Measurements from ENCODE around the gene GNB1L. TPM values are rescaled to one million over a fixed set of nuclear protein-coding genes. Genes with fewer than 3 reads are reported as not detected.

GNB1L gene
- total and polyA plus RNA-seq, 9 of the 15 experiments (the other 6 are each of a cell fraction or from before 2014, with no cell fraction given), result 0.56 to 50.5 (median 10.2) TPM

DNA sequence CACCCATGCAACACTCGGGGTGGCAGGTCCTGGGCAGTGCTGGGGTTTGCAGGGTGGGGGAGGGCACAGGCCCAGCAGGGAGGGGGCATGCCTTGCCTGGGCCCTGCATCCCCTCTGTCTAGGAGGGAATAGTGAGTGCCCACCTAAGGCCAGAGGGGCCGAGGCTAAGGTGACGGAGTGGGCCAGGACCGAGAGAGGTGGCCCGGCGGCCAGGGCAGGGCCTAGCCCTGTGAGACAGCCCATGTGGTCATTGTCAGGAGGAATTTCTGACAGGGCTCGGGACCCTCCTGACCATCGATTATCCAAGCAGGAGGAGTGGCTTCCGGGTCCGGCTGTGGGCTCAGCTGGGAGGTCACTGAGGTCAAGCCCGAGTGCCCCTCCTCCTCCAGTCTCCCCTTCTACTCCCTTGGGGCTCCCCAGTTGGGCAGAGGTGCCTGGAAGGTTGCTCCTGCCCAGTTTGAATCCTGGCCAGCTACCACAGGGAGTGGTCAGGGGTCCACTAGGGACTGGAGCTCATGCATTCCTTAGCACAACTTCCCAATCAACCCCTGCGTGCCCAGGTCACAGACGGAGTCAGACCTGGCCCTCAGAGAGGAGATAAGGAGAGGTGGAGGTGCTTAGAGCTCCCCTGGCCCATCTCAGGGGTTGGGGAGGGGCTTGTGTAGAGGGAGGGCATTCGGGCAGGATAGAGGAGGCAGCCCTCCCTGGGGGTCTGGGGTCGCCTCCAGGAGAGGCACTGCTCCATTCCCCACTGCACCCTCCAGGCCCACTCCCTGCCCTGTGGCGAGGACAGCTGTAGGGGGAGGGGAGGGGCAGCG lies 116.6 kb downstream of the GNB1L start (continued):
- no peak for TF ChIP-seq POLR3G (IDR thresholded peaks at IDR 0.05; ENCODE audit: extremely low read depth, insufficient read length, insufficient replicate concordance)
- TF ChIP-seq, protein P1, sequence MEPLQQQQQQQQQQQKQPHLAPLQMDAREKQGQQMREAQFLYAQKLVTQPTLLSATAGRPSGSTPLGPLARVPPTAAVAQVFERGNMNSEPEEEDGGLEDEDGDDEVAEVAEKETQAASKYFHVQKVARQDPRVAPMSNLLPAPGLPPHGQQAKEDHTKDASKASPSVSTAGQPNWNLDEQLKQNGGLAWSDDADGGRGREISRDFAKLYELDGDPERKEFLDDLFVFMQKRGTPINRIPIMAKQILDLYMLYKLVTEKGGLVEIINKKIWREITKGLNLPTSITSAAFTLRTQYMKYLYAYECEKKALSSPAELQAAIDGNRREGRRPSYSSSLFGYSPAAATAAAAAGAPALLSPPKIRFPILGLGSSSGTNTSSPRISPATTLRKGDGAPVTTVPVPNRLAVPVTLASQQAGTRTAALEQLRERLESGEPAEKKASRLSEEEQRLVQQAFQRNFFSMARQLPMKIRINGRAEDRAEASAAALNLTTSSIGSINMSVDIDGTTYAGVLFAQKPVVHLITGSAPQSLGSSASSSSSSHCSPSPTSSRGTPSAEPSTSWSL (CRISPR knock-in tag; IDR thresholded peaks at IDR 0.05; ENCODE audit: borderline replicate concordance), result 0 out of 2 replicates have a peak, but pooled peaks have one; percentile 15
- no peak for TF ChIP-seq TAF9B (IDR thresholded peaks at IDR 0.05; ENCODE audit: partially characterized antibody)
- TF ChIP-seq, protein P2, sequence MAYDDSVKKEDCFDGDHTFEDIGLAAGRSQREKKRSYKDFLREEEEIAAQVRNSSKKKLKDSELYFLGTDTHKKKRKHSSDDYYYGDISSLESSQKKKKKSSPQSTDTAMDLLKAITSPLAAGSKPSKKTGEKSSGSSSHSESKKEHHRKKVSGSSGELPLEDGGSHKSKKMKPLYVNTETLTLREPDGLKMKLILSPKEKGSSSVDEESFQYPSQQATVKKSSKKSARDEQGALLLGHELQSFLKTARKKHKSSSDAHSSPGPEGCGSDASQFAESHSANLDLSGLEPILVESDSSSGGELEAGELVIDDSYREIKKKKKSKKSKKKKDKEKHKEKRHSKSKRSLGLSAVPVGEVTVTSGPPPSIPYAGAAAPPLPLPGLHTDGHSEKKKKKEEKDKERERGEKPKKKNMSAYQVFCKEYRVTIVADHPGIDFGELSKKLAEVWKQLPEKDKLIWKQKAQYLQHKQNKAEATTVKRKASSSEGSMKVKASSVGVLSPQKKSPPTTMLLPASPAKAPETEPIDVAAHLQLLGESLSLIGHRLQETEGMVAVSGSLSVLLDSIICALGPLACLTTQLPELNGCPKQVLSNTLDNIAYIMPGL (CRISPR knock-in tag; IDR thresholded peaks at IDR 0.05), result 0 out of 2 replicates have a peak, but pooled peaks have one; percentile 37
- no peak for TF ChIP-seq FOXK1 (CRISPR knock-in tag; IDR thresholded peaks at IDR 0.05; ENCODE audit: borderline replicate concordance)
- TF ChIP-seq STAT5A (IDR thresholded peaks at IDR 0.05; ENCODE audit: borderline replicate concordance, low read length), result no peak
- TF ChIP-seq, protein P3, sequence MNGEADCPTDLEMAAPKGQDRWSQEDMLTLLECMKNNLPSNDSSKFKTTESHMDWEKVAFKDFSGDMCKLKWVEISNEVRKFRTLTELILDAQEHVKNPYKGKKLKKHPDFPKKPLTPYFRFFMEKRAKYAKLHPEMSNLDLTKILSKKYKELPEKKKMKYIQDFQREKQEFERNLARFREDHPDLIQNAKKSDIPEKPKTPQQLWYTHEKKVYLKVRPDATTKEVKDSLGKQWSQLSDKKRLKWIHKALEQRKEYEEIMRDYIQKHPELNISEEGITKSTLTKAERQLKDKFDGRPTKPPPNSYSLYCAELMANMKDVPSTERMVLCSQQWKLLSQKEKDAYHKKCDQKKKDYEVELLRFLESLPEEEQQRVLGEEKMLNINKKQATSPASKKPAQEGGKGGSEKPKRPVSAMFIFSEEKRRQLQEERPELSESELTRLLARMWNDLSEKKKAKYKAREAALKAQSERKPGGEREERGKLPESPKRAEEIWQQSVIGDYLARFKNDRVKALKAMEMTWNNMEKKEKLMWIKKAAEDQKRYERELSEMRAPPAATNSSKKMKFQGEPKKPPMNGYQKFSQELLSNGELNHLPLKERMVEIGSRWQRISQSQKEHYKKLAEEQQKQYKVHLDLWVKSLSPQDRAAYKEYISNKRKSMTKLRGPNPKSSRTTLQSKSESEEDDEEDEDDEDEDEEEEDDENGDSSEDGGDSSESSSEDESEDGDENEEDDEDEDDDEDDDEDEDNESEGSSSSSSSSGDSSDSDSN (IDR thresholded peaks at IDR 0.05; ENCODE audit: borderline replicate concordance in 1 of 2, low read depth in 2 of 2, low read length in 2 of 2), result 0 out of 4 replicates have a peak, but pooled peaks of 1 of the 2 experiments have one; percentile 8
- no peak for TF ChIP-seq BCOR (IDR thresholded peaks at IDR 0.05)
- TF ChIP-seq, protein P4, sequence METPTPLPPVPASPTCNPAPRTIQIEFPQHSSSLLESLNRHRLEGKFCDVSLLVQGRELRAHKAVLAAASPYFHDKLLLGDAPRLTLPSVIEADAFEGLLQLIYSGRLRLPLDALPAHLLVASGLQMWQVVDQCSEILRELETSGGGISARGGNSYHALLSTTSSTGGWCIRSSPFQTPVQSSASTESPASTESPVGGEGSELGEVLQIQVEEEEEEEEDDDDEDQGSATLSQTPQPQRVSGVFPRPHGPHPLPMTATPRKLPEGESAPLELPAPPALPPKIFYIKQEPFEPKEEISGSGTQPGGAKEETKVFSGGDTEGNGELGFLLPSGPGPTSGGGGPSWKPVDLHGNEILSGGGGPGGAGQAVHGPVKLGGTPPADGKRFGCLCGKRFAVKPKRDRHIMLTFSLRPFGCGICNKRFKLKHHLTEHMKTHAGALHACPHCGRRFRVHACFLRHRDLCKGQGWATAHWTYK (CRISPR knock-in tag; IDR thresholded peaks at IDR 0.05), result peak; percentile 18; the same call in 1 of the 2 replicates
- TF ChIP-seq, protein P5, sequence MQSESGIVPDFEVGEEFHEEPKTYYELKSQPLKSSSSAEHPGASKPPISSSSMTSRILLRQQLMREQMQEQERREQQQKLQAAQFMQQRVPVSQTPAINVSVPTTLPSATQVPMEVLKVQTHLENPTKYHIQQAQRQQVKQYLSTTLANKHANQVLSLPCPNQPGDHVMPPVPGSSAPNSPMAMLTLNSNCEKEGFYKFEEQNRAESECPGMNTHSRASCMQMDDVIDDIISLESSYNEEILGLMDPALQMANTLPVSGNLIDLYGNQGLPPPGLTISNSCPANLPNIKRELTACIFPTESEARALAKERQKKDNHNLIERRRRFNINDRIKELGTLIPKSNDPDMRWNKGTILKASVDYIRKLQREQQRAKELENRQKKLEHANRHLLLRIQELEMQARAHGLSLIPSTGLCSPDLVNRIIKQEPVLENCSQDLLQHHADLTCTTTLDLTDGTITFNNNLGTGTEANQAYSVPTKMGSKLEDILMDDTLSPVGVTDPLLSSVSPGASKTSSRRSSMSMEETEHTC (IDR thresholded peaks at IDR 0.05), result no peak
- TF ChIP-seq E2F3 (CRISPR knock-in tag; IDR thresholded peaks at IDR 0.05), result 0 out of 2 replicates have a peak, but pooled peaks have one; percentile 23
- no peak for TF ChIP-seq CBX2 (IDR thresholded peaks at IDR 0.05; ENCODE audit: insufficient read depth, low read length, poor library complexity, severe bottlenecking)
- TF ChIP-seq, protein P6, sequence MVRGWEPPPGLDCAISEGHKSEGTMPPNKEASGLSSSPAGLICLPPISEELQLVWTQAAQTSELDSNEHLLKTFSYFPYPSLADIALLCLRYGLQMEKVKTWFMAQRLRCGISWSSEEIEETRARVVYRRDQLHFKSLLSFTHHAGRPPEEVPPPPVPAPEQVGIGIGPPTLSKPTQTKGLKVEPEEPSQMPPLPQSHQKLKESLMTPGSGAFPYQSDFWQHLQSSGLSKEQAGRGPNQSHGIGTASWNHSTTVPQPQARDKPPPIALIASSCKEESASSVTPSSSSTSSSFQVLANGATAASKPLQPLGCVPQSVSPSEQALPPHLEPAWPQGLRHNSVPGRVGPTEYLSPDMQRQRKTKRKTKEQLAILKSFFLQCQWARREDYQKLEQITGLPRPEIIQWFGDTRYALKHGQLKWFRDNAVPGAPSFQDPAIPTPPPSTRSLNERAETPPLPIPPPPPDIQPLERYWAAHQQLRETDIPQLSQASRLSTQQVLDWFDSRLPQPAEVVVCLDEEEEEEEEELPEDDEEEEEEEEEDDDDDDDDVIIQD (CRISPR knock-in tag; IDR thresholded peaks at IDR 0.05), result peak; percentile 62; the same call in 1 of the 2 replicates
